ENCODE data around the gene MT1G. TPM values are rescaled to one million over a fixed set of nuclear protein-coding genes. Genes with fewer than 3 reads are reported as not detected.

Gene MT1G
- total RNA-seq, 4 donors from 2014 or later, result 5.8 to 52.1 (median 16.5) TPM

- peak overlapping the region in 1 of 4 donors; percentile 91 for H3K27ac ChIP-seq
- no peak overlapping the region for H3K4me3 ChIP-seq
- H3K4me1 ChIP-seq, result peaks cover 24 to 87% (median 42%) of the 10 kb centered on the region in 3 donors
- no peaks in the 10 kb centered on the region for H3K9me3 ChIP-seq
- H3K27me3 ChIP-seq, result no peaks in the 10 kb centered on the region
- H3K36me3 ChIP-seq, result peaks cover 0 to 12% (median 0%) of the 10 kb centered on the region in 3 donors
- whole genome bisulfite sequencing, 2 donors, result 89 to 91% methylated on average over 7 of the region's 7 CpGs
- DNase-seq, result no peak
- intact Hi-C loops (cut with DNase I), result no loop called here
- TF ChIP-seq POLR2A (IDR thresholded peaks at IDR 0.05) (no peak), CTCF (IDR thresholded peaks at IDR 0.05) (no peak)
Observed at GRCh38 chr16:56686758-56687157, 18.9 kb upstream of the MT1G start.

GRCh38 chr16:56684926-56685590 is 17.2 kb upstream of the MT1G start:
- H3K27ac ChIP-seq, result peak overlapping the region; percentile 86 to 93 (median 90)
- no peak for TF ChIP-seq CTCF (IDR thresholded peaks at IDR 0.05)
- peak in 1 of 4 donors; percentile 14 for TF ChIP-seq POLR2A (IDR thresholded peaks at IDR 0.05)
- intact Hi-C loops (cut with DNase I), result no loop called here
- no peak for DNase-seq
- 29 to 39% methylated on average over 1 to 4 of the region's 4 CpGs for WGBS, 2 donors
- H3K27me3 ChIP-seq, result no peaks in the 10 kb centered on the region
- H3K4me1 ChIP-seq, result peaks cover 28 to 81% (median 46%) of the 10 kb centered on the region in 3 donors
- peaks cover 0 to 12% (median 0%) of the 10 kb centered on the region in 3 donors for H3K36me3 ChIP-seq
- H3K4me3 ChIP-seq, result peak overlapping the region; percentile 67 to 87 (median 82)
- H3K9me3 ChIP-seq, result no peaks in the 10 kb centered on the region

- Histone ChIP-seq H3K4me1 (peaks cover 28 to 81% (median 41%) of the 10 kb centered on the region in 3 donors), H3K27me3 (no peaks in the 10 kb centered on the region), H3K9me3 (no peaks in the 10 kb centered on the region), H3K27ac (peak overlapping the region; percentile 86 to 93 (median 90)), H3K4me3 (peak overlapping the region; percentile 67 to 87 (median 82)), H3K36me3 (peaks cover 0 to 12% (median 0%) of the 10 kb centered on the region in 3 donors)
- intact Hi-C loops (cut with DNase I), result no loop called here
- WGBS, 2 donors, result 34 to 61% methylated on average over 4 of the region's 4 CpGs
- TF ChIP-seq POLR2A (IDR thresholded peaks at IDR 0.05), result no peak
- DNase-seq, result no peak
Observed at GRCh38 chr16:56684256-56684925, 16.5 kb upstream of the MT1G start.

- 42 to 48% methylated on average over 5 of the region's 5 CpGs for WGBS, 2 donors
Observed at GRCh38 chr16:56683424-56684172, 15.7 kb upstream of the MT1G start.

More at GRCh38 chr16:56683424-56684172, 15.7 kb upstream of the MT1G start:
- DNase-seq, result no peak
- no peaks in the 10 kb centered on the region for H3K9me3 ChIP-seq
- H3K36me3 ChIP-seq, result peaks cover 0 to 12% (median 0%) of the 10 kb centered on the region in 3 donors
- peaks cover 28 to 80% (median 35%) of the 10 kb centered on the region in 3 donors for H3K4me1 ChIP-seq
- intact Hi-C loops (cut with DNase I), result no loop called here
- H3K27ac ChIP-seq, result peak overlapping the region; percentile 86 to 93 (median 90)
- H3K4me3 ChIP-seq, result peak overlapping the region; percentile 67 to 87 (median 82)
- no peaks in the 10 kb centered on the region for H3K27me3 ChIP-seq
- TF ChIP-seq CTCF (IDR thresholded peaks at IDR 0.05), result no peak
- no peak for TF ChIP-seq POLR2A (IDR thresholded peaks at IDR 0.05)
